ENCODE results near the gene SLC49A3.
"Not testable (repeated sequence)": the region's sequence is repeated elsewhere in the genome, so short reads cannot be mapped to it uniquely, and the experiment has no call there.

The SLC49A3 gene

GRCh38 chr4:732486-732885 is 43.5 kb upstream of the SLC49A3 start:
- in situ Hi-C loops (cut with MboI; ENCODE audit: low pct_unique_long_range_greater_than_20kb, low sequenced_read_pairs, unreplicated experiment), result no loop called here
- TF ChIP-seq, protein P1, sequence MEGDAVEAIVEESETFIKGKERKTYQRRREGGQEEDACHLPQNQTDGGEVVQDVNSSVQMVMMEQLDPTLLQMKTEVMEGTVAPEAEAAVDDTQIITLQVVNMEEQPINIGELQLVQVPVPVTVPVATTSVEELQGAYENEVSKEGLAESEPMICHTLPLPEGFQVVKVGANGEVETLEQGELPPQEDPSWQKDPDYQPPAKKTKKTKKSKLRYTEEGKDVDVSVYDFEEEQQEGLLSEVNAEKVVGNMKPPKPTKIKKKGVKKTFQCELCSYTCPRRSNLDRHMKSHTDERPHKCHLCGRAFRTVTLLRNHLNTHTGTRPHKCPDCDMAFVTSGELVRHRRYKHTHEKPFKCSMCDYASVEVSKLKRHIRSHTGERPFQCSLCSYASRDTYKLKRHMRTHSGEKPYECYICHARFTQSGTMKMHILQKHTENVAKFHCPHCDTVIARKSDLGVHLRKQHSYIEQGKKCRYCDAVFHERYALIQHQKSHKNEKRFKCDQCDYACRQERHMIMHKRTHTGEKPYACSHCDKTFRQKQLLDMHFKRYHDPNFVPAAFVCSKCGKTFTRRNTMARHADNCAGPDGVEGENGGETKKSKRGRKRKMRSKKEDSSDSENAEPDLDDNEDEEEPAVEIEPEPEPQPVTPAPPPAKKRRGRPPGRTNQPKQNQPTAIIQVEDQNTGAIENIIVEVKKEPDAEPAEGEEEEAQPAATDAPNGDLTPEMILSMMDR (IDR thresholded peaks at IDR 0.05; ENCODE audit: extremely low read depth, insufficient read depth, missing control alignments), result no peak
- DNase-seq (ENCODE audit: low spot score), result no peak

DNA sequence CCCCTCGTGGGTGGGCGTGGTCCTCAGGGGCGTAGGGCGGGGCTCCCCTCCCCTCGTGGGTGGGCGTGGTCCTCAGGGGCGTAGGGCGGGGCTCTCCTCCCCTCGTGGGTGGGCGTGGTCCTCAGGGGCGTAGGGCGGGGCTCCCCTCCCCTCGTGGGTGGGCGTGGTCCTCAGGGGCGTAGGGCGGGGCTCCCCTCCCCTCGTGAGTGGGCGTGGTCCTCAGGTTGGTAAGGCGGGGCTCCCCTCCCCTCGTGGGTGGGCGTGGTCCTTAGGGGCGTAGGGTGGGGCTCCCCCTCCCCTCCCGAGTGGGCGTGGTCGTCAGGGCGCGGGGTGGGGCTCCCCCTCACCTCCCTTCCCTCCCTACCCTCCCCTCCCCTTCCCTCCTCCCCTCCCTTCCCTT is 43.0 kb upstream of the SLC49A3 start:
- DNase-seq (ENCODE audit: low spot score); in situ Hi-C loops (cut with MboI; ENCODE audit: low pct_unique_long_range_greater_than_20kb, low sequenced_read_pairs, unreplicated experiment): not testable (repeated sequence)

DNA sequence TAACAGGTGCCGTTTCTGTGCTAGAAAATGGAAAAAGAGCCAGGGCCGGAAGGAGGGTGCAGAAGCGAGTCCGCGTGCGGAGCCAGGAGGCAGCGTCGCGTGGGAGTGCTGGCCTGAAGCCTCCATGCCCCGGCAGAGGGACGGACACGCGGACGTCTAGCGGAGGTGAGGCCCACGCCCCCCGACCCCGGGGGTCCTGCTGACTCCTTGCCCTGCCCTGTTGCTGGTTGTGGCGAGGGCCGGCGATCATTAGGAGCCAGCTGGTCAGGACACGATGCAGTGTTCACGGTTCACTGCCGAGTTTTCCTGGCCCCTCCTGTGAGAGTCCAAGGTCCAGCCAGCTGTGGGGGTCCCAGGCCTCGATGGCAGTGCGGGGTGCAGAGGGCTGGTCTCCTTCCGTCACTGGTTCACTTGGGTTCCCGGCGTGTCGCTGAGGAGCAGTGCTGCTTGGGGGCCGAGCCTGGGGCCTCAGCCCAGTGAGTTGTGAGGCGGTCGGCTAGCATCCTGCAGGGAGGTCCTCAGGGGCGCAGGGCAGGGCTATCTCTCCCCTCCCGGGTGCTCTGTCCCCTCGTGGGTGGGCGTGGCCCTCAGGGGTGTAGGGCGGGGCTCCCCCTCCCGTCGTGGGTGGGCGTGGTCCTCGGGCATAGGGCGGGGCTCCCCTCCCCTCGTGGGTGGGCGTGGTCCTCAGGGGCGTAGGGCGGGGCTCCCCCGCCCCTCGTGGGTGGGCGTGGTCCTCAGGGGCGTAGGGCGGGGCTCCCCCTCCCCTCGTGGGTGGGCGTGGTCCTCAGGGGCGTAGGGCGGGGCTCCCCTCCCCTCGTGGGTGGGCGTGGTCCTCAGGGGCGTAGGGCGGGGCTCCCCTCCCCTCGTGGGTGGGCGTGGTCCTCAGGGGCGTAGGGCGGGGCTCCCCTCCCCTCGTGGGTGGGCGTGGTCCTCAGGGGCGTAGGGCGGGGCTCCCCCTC is 42.3 kb upstream of the SLC49A3 start:
- in situ Hi-C loops (cut with MboI; ENCODE audit: low pct_unique_long_range_greater_than_20kb, low sequenced_read_pairs, unreplicated experiment); DNase-seq (ENCODE audit: low spot score): not testable (repeated sequence)

GRCh38 chr4:730511-730910 is 41.6 kb upstream of the SLC49A3 start:
- TF ChIP-seq, protein P1 (IDR thresholded peaks at IDR 0.05; ENCODE audit: extremely low read depth, insufficient read depth, missing control alignments), result no peak

GRCh38 chr4:729336-730315 is 40.7 kb upstream of the SLC49A3 start:
- TF ChIP-seq, protein P1 (IDR thresholded peaks at IDR 0.05; ENCODE audit: extremely low read depth, insufficient read depth, missing control alignments), result no peak
- in situ Hi-C loops (cut with MboI; ENCODE audit: low pct_unique_long_range_greater_than_20kb, low sequenced_read_pairs, unreplicated experiment), result no loop called here
- no peak for DNase-seq (ENCODE audit: low spot score)

More at GRCh38 chr4:730511-730910, 41.6 kb upstream of the SLC49A3 start:
- in situ Hi-C loops (cut with MboI; ENCODE audit: low pct_unique_long_range_greater_than_20kb, low sequenced_read_pairs, unreplicated experiment), result no loop called here
- DNase-seq (ENCODE audit: low spot score), result no peak

DNA sequence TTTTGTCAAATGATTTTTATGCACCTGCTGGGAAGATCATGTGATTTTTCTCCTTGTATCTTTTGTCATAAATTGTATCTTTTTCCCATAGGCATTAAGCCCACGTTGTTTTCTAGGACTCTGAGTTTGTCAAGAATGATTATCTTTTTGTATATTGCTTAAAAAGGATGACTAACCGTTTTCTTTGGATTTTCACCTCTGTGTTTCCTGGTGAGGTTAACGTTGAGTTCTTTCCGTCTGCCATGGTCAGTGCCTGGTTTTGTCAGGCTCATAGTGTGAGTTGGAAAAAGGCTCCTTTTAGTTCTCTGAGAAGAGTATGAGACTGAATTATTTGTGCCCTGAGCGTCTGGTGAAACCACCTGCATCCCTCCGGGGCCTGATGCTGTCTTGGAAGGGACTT is 38.6 kb upstream of the SLC49A3 start:
- in situ Hi-C loops (cut with MboI; ENCODE audit: low pct_unique_long_range_greater_than_20kb, low sequenced_read_pairs, unreplicated experiment), result no loop called here
- no peak for DNase-seq (ENCODE audit: low spot score)
- TF ChIP-seq, protein P1 (IDR thresholded peaks at IDR 0.05; ENCODE audit: extremely low read depth, insufficient read depth, missing control alignments), result no peak

- DNase-seq (ENCODE audit: low spot score), result no peak
These were observed 37.9 kb upstream of the SLC49A3 start for GRCh38 chr4:726838-727237.

More at GRCh38 chr4:726838-727237, 37.9 kb upstream of the SLC49A3 start:
- TF ChIP-seq, protein P1 (IDR thresholded peaks at IDR 0.05; ENCODE audit: extremely low read depth, insufficient read depth, missing control alignments), result no peak
- in situ Hi-C loops (cut with MboI; ENCODE audit: low pct_unique_long_range_greater_than_20kb, low sequenced_read_pairs, unreplicated experiment), result no loop called here
